Right forelimb (tissue), 1 donor: ENCODE data around the gene MRPL11.

Source experiments
- DNase-seq: peaks from one replicate; pipeline ENCODE4 v3.0.0-alpha.2; 2018

Gene MRPL11

DNA sequence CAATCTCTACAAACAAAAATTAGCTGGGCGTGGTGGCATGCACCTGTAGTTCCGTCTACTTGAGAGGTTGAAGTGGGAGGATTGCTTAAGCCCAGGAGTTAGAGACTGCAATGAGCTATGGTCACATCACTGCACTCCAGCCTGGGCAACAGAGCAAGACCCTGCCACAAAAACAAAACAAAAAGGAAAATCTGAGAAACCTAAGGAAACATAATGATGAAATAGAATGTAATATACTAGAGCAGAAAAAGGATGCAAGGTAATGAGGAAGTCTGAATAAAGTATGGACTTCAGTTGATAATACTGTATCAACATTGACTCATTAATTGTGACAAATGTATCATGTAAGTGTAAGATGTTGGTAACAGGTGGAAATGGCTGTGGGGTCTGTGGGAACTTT is 9.7 kb downstream of the MRPL11 start:
- no peak for DNase-seq

- no peak for DNase-seq
Measured at GRCh38 chr11:66426314-66426713, 12.3 kb downstream of the MRPL11 start.

DNA sequence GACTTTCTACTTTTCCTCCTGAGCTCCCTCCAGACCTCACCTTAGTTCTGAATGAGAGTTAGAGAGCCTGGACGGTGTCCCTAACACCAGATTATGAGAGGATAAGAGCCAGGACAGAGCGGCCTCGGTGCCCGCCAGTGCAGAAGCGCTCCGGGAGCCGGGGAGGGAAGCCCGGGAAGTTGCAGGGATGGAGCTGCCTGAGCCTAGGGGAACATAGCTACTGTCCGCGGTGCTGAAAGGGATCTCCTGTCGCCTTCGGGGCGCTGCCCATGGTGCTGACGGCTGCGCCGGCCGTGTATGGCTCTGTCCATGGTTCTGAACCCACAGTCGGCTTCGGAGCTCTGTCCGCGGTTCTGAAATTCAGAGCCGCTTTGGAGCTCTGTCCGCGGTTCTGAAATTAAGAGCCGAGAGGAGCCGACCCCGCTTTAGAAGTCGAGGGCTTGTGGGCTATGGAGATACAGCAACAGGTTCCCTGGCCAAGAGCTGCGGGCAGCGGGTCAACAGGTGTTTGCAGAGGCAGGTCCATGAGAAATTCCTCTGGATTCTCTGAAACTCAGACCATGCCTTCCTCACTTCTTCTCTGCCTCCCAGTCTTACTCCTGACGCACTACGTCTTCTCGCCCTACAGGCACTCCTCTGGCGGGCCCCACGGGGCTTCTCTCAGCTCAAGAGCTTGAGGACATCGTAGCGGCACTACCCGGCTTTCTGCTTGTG is 17.0 kb downstream of the MRPL11 start:
- peak; percentile 95 for DNase-seq

DNA sequence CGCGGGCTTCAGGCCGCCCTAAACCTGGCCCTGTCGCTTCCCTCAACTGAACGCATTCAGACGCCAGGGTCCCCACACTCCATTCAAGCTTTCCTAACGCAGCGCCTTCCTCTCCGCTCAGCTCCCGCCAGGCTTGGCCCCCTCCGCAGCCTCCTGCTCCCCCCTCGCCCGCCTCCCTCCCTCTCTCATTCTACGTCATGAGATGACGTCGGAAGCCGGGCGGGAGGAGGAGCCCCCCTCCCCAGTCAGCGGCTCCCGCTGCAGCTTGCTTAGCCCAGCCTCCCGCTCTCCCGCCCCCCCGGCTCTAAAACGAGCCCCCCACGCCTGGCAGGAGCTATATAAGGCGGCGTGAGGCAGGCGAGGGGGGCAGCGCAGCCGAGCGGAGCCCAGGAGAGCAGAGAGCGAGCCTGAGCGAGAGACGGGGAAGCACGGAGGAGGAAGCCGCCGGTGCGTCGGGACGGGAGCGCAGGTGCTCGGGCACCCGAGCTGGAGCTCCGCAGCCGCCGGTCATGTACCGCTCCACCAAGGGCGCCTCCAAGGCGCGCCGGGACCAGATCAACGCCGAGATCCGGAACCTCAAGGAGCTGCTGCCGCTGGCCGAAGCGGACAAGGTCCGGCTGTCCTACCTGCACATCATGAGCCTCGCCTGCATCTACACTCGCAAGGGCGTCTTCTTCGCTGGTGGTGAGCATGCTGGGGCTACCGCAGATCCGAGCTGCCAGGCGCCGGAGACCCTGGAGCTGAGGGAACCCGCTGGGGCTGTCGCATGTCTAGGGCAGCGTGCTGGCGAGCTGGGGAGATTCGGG is 17.8 kb downstream of the MRPL11 start, which contains the start of gene NPAS4:
TSS of gene NPAS4 (plus strand) at position 365 of the 806 bp plus-strand sequence. CDS start at position 510, 145 bp downstream.
- DNase-seq, result no peak

DNA sequence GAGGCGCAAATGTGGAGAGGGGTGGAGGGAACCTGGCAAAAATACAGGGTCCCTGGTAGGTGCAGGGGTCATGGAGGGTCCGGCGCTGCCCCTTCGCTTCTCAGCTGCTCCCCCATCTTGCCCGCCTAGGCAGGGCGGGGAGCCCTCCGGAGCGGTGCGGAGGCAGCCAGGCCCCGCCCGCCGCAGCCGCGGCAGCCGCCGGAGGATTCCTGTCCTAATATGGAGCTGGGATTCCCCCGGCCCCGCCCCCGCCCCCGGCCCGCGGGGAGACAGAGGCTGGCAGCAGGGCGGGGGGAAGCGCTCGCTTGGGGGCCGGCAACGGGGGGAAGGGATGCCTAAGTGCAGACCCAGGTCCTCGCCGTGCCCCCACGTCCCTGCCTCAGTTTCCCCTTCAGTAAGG is 18.8 kb downstream of the MRPL11 start:
- no peak for DNase-seq

DNA sequence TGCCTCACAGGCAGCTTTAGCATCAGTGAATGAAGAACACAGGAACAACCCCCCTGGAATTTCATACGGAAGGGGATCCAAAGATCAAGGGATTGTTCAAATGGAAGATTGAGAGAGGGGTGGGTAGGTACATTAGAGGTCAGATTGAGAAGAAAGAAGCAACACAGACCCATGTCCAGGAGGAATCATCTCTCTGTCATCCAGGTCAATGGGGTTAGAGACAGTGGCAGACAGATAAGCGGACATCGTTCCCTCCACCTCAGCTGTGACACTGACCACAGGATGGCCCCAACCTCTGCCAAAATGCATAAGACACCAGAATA is 19.7 kb downstream of the MRPL11 start:
- no peak for DNase-seq

DNA sequence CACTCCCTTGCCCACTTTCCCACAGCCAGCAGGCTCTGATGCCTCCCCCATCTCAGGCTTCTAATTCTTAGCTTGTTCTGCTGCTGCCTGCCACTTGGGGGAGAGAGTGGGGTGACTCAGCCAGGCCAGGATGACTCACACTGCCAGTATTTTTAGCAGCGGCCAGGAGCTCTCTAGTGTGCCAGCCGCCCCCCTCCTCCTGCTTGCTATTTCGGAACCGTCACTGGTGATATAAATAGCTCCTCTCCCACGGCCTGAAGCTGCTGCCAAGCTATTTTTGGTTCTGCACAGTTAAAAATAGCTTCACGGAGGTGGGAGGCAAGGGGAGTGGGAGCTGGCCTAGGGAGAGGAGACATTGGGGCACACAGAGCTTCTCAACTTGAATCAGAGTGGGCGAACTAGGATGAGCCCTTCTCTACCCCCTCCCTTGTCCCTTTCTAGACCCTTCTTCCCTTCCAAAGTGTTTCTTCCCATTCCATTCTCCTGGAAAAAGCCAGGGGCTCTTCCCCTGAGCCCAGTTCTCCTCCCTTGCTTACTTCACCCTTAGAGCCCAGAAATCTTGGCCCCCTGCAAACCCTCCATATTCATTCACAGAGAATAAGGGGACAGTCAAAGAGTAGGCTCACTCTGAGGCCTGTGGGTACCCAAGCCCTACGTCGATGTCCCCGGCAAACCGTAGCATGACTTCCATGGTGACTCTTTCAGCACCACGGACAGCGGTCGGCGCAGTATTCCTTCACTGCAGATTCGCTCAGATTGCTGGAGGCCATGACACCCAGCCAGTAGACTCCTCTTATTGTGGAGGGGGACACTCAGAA is 20.3 kb downstream of the MRPL11 start:
- DNase-seq, result peak; percentile 76

DNA sequence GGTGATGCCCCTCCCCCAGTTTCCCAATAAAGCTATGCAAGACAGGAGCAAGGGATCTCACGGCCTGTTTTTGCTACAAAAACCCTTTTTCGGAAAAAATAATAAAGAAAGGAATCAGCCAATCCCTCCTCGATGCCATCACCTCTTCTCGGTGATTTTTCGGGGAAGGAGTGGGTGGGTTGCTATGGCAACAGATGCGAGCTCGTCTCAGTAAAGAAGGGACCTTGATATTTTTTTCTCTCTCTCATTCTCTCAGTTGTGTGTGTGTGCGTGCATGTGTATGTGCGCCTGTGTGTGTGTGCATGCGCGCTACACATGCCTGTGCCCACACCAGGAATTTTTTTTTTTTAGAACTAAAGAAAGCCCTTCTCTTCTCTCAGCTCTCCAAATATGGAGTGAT is 21.6 kb downstream of the MRPL11 start:
- no peak for DNase-seq

- no peak for DNase-seq
Measured at GRCh38 chr11:66415423-66415822, 23.2 kb downstream of the MRPL11 start.

DNA sequence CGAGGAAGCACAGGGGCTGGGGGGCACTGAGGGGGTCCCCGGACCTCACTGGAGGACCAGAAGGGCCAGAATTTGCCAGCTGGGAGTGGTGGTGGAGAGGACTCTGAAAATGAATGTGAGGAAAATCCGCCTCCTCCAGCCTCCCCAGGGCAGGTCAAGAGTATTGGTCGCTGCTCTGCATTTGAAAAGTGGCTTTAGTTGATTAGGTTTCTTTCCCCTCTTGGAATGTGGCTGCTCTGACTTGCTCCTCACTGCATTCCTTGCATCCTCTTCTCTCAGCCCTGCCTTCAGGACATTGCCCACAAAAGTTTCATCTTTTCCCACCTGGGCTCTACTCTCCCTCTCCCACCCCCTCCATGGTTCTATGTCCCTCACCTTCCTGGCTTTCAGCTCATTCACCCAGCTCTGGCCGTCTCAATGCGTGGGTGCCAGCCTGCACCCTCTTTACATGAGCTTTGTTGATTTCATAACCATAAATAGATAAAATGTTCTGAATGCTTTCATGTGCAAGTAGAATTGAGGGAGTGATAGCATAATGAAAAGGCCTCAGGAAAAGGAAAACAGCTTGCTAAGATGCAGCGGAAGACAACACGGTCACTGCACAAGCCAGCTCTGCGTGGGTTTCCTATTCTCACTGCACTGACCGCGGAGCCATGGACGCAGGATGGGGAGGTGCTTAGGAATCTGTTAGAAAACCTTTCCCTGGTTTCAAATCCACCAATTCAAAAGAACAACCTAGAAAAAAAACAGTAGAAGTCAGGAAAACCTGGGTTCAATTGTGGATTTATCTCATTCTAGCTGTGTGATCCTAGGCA is 24.3 kb downstream of the MRPL11 start:
- DNase-seq, result no peak

DNA sequence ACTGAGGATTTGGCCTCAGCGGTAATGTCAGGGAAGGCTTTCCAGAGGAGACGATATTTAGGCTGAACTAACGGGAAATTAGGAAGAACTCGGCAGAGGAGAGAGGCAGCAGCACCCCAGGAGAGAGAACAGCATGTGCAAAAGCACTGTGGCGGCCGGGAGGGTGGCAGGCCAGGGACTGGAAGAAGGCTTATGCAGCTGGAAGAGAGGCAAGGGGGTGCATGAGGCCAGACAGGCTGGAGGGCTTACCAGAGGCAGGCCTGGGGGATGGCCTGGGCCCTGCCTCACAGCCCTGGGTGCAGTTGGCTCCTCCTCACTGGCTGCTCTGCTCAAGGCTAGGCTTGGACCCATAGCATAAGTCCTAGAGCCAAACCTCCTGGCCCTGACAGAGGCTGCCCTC is 25.5 kb downstream of the MRPL11 start:
- DNase-seq, result no peak

DNA sequence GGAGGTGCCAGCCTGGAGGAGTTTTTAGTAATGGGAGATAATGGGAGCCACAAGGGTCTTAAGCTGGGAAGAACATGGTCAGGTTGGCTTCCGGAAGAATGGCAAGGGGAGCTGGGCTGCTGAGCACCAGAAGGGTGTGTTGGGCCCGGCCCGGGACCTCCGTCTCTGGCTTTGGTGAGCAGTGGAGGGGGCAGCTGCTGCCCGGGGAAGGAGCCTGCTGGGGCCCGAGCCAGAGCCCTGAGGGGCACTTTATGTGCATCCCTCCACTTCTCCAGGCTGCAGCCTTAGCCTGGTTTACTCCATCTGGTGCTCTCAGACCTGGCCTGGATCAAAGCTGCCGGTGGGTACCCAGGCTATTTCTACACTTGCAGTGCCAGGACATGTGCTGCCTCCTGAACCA is 26.5 kb downstream of the MRPL11 start:
- no peak for DNase-seq

DNA sequence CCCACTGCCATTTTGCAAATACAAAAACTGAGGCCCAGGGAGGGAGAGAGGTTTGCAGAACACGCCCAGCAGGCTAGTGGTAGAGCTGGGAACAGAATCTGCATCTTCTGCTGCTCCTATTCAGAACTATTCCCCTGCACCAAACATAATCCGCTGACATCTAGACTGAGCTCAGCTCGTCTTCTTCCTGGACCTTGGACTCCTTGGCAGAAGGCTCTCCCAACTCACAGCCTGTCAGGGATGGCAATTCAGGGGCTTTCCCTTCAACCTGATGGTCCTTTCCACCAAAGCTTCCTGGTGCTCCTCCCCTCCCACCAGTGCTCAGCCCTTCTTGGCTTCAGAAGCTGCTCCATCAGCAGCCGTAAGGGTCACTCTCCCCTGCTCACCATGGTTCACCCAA is 27.3 kb downstream of the MRPL11 start:
- DNase-seq, result no peak

DNA sequence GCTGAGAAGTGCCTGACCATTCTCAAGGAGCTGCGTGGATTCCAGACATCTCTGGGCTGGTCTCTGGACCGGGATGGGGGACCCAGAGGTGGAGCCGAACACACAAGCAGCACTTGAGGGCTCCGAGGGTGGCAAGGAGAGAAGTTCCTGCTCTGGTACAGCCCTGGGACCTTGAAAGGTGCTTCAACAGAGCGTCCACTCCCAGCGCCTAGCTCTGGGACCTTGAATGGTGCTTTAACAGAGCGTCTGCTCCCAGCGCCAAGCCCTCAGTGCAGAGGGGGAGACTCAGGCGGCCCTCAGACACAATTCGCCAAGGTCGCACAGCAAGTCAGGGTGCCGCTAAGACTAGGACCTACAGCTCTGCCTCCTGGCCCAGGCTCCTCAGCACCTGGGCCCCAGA is 28.5 kb downstream of the MRPL11 start:
- DNase-seq, result no peak

- DNase-seq, result no peak
Measured at GRCh38 chr11:66409226-66409625, 29.4 kb downstream of the MRPL11 start.

GRCh38 chr11:66408488-66409214 is 30.0 kb downstream of the MRPL11 start:
- DNase-seq, result peak; percentile 93

- no peak for DNase-seq
Measured at GRCh38 chr11:66407651-66408050, 31.0 kb downstream of the MRPL11 start.

DNA sequence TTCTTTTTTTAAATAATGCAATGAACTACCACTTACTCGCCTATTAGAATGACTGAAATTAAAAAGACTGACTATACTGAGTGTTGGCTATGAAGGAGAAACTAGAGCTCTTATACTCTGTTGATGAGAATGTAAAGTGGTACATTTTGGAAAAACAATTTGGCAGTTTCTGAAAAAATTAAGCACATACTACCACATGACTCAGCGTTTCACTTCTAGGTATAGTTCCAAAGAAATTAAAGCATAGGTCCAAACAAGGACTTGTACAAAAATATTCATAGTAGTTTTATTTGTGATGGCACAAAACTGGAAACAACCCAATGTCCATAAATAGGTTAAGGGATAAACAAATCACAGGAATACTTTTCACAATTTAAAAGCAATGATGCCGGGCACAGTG is 44.7 kb downstream of the MRPL11 start:
- no peak for DNase-seq

- no peak for DNase-seq
Measured at GRCh38 chr11:66391322-66391721, 47.3 kb downstream of the MRPL11 start.

DNA sequence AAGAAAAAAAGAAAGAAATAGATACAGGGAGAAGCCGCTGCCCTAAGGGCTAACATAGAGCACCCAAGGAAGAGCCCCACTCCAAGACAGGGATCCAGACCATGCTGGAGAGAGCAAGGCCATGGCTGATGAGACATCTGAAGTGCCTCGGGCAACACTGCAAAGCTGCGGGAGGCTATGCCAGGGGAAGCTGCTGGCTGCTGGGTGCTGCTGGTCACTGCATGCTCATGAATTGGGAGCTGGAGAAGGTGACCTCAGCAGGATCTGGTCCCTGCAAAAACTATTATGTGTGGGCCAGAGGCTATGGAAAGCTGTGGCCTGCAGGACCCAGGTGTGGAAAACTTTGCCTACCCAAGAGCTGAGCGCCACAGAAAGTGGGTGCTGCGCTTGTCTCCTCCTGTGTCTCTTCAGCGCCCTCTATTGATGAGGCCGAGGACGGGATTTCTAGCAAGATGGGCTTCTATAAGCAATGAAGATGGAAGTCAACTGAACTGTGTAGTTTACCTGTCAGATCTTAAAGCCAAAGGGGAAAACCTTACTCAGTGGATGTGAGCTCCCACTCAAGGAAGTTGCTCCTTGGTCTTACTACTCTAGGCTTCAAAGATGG is 49.8 kb downstream of the MRPL11 start:
- DNase-seq, result no peak
